ENCODE measurements around the gene DNM3.

The DNM3 gene

GRCh38 chr1:172269644-172270043, 428.3 kb downstream of the DNM3 start:
- Histone ChIP-seq H3K36me3 (ENCODE audit: control insufficient read depth in 1 of 2, insufficient read depth in 2 of 2, low read length in 2 of 2) (no peaks in the 10 kb centered on the region), H3K4me3 (ENCODE audit: low read depth in 1 of 2, low read length in 2 of 2) (no peak overlapping the region), H3K9me3 (ENCODE audit: control insufficient read depth in 1 of 2, low read length in 2 of 2) (no peaks in the 10 kb centered on the region), H3K27me3 (ENCODE audit: control insufficient read depth in 1 of 2, insufficient read depth in 2 of 2, low read length in 2 of 2) (no peaks in the 10 kb centered on the region), H3K4me1 (ENCODE audit: control insufficient read depth in 1 of 2, insufficient read depth in 2 of 2, low read length in 2 of 2) (no peaks in the 10 kb centered on the region), H3K27ac (ENCODE audit: low read depth, low read length) (no peak overlapping the region), H3K9ac (ENCODE audit: low read depth in 1 of 2, low read length in 2 of 2) (no peak overlapping the region)

- H3K4me1 ChIP-seq (ENCODE audit: control insufficient read depth in 1 of 2, insufficient read depth in 2 of 2, low read length in 2 of 2): no peaks in the 10 kb centered on the region
- H3K9ac ChIP-seq (ENCODE audit: low read depth in 1 of 2, low read length in 2 of 2): no peak overlapping the region
- no peaks in the 10 kb centered on the region for H3K9me3 ChIP-seq (ENCODE audit: control insufficient read depth in 1 of 2, low read length in 2 of 2)
- H3K27ac ChIP-seq (ENCODE audit: low read depth, low read length): no peak overlapping the region
- no peaks in the 10 kb centered on the region for H3K27me3 ChIP-seq (ENCODE audit: control insufficient read depth in 1 of 2, insufficient read depth in 2 of 2, low read length in 2 of 2)
- H3K4me3 ChIP-seq (ENCODE audit: low read depth in 1 of 2, low read length in 2 of 2): no peak overlapping the region
- H3K36me3 ChIP-seq (ENCODE audit: control insufficient read depth in 1 of 2, insufficient read depth in 2 of 2, low read length in 2 of 2): no peaks in the 10 kb centered on the region
Observed at GRCh38 chr1:172270605-172271004, 429.3 kb downstream of the DNM3 start.

- H3K27ac ChIP-seq (ENCODE audit: low read depth, low read length): no peak overlapping the region
- no peak overlapping the region for H3K4me3 ChIP-seq (ENCODE audit: low read depth in 1 of 2, low read length in 2 of 2)
- H3K4me1 ChIP-seq (ENCODE audit: control insufficient read depth in 1 of 2, insufficient read depth in 2 of 2, low read length in 2 of 2): no peaks in the 10 kb centered on the region
- no peak overlapping the region for H3K9ac ChIP-seq (ENCODE audit: low read depth in 1 of 2, low read length in 2 of 2)
- H3K9me3 ChIP-seq (ENCODE audit: control insufficient read depth in 1 of 2, low read length in 2 of 2): no peaks in the 10 kb centered on the region
- H3K36me3 ChIP-seq (ENCODE audit: control insufficient read depth in 1 of 2, insufficient read depth in 2 of 2, low read length in 2 of 2): no peaks in the 10 kb centered on the region
- no peaks in the 10 kb centered on the region for H3K27me3 ChIP-seq (ENCODE audit: control insufficient read depth in 1 of 2, insufficient read depth in 2 of 2, low read length in 2 of 2)
Observed at GRCh38 chr1:172272087-172272486, 430.8 kb downstream of the DNM3 start.

- H3K27me3 ChIP-seq (ENCODE audit: control insufficient read depth in 1 of 2, insufficient read depth in 2 of 2, low read length in 2 of 2): no peaks in the 10 kb centered on the region
- H3K27ac ChIP-seq (ENCODE audit: low read depth, low read length): no peak overlapping the region
- no peaks in the 10 kb centered on the region for H3K9me3 ChIP-seq (ENCODE audit: control insufficient read depth in 1 of 2, low read length in 2 of 2)
- no peak overlapping the region for H3K9ac ChIP-seq (ENCODE audit: low read depth in 1 of 2, low read length in 2 of 2)
- H3K4me3 ChIP-seq (ENCODE audit: low read depth in 1 of 2, low read length in 2 of 2): no peak overlapping the region
- no peaks in the 10 kb centered on the region for H3K36me3 ChIP-seq (ENCODE audit: control insufficient read depth in 1 of 2, insufficient read depth in 2 of 2, low read length in 2 of 2)
- no peaks in the 10 kb centered on the region for H3K4me1 ChIP-seq (ENCODE audit: control insufficient read depth in 1 of 2, insufficient read depth in 2 of 2, low read length in 2 of 2)
Observed at GRCh38 chr1:172273647-172274396, 432.5 kb downstream of the DNM3 start.

GRCh38 chr1:172275478-172275877, 434.2 kb downstream of the DNM3 start:
- no peak overlapping the region for H3K9ac ChIP-seq (ENCODE audit: low read depth in 1 of 2, low read length in 2 of 2)
- H3K27ac ChIP-seq (ENCODE audit: low read depth, low read length): no peak overlapping the region
- no peaks in the 10 kb centered on the region for H3K9me3 ChIP-seq (ENCODE audit: control insufficient read depth in 1 of 2, low read length in 2 of 2)
- H3K36me3 ChIP-seq (ENCODE audit: control insufficient read depth in 1 of 2, insufficient read depth in 2 of 2, low read length in 2 of 2): no peaks in the 10 kb centered on the region
- no peaks in the 10 kb centered on the region for H3K27me3 ChIP-seq (ENCODE audit: control insufficient read depth in 1 of 2, insufficient read depth in 2 of 2, low read length in 2 of 2)
- no peak overlapping the region for H3K4me3 ChIP-seq (ENCODE audit: low read depth in 1 of 2, low read length in 2 of 2)
- no peaks in the 10 kb centered on the region for H3K4me1 ChIP-seq (ENCODE audit: control insufficient read depth in 1 of 2, insufficient read depth in 2 of 2, low read length in 2 of 2)

- Histone ChIP-seq H3K9me3 (ENCODE audit: control insufficient read depth in 1 of 2, low read length in 2 of 2) (no peaks in the 10 kb centered on the region), H3K4me3 (ENCODE audit: low read depth in 1 of 2, low read length in 2 of 2) (no peak overlapping the region), H3K9ac (ENCODE audit: low read depth in 1 of 2, low read length in 2 of 2) (no peak overlapping the region)
Observed at GRCh38 chr1:172276120-172276818, 435.0 kb downstream of the DNM3 start.

GRCh38 chr1:172277275-172277674, 436.0 kb downstream of the DNM3 start:
- no peak overlapping the region for H3K4me3 ChIP-seq (ENCODE audit: low read depth in 1 of 2, low read length in 2 of 2)
- no peaks in the 10 kb centered on the region for H3K36me3 ChIP-seq (ENCODE audit: control insufficient read depth in 1 of 2, insufficient read depth in 2 of 2, low read length in 2 of 2)
- H3K27ac ChIP-seq (ENCODE audit: low read depth, low read length): no peak overlapping the region
- H3K4me1 ChIP-seq (ENCODE audit: control insufficient read depth in 1 of 2, insufficient read depth in 2 of 2, low read length in 2 of 2): no peaks in the 10 kb centered on the region
- H3K9ac ChIP-seq (ENCODE audit: low read depth in 1 of 2, low read length in 2 of 2): no peak overlapping the region
- no peaks in the 10 kb centered on the region for H3K9me3 ChIP-seq (ENCODE audit: control insufficient read depth in 1 of 2, low read length in 2 of 2)
- no peaks in the 10 kb centered on the region for H3K27me3 ChIP-seq (ENCODE audit: control insufficient read depth in 1 of 2, insufficient read depth in 2 of 2, low read length in 2 of 2)

More at GRCh38 chr1:172276120-172276818, 435.0 kb downstream of the DNM3 start:
- Histone ChIP-seq H3K36me3 (ENCODE audit: control insufficient read depth in 1 of 2, insufficient read depth in 2 of 2, low read length in 2 of 2) (no peaks in the 10 kb centered on the region), H3K4me1 (ENCODE audit: control insufficient read depth in 1 of 2, insufficient read depth in 2 of 2, low read length in 2 of 2) (no peaks in the 10 kb centered on the region), H3K27me3 (ENCODE audit: control insufficient read depth in 1 of 2, insufficient read depth in 2 of 2, low read length in 2 of 2) (no peaks in the 10 kb centered on the region), H3K27ac (ENCODE audit: low read depth, low read length) (no peak overlapping the region)

- Histone ChIP-seq H3K27ac (ENCODE audit: low read depth, low read length) (no peak overlapping the region), H3K4me1 (ENCODE audit: control insufficient read depth in 1 of 2, insufficient read depth in 2 of 2, low read length in 2 of 2) (no peaks in the 10 kb centered on the region), H3K4me3 (ENCODE audit: low read depth in 1 of 2, low read length in 2 of 2) (no peak overlapping the region), H3K9me3 (ENCODE audit: control insufficient read depth in 1 of 2, low read length in 2 of 2) (no peaks in the 10 kb centered on the region), H3K9ac (ENCODE audit: low read depth in 1 of 2, low read length in 2 of 2) (no peak overlapping the region), H3K27me3 (ENCODE audit: control insufficient read depth in 1 of 2, insufficient read depth in 2 of 2, low read length in 2 of 2) (no peaks in the 10 kb centered on the region), H3K36me3 (ENCODE audit: control insufficient read depth in 1 of 2, insufficient read depth in 2 of 2, low read length in 2 of 2) (no peaks in the 10 kb centered on the region)
Observed at GRCh38 chr1:172277989-172278388, 436.7 kb downstream of the DNM3 start.

- Histone ChIP-seq H3K27ac (ENCODE audit: low read depth, low read length) (no peak overlapping the region), H3K9ac (ENCODE audit: low read depth in 1 of 2, low read length in 2 of 2) (no peak overlapping the region), H3K4me3 (ENCODE audit: low read depth in 1 of 2, low read length in 2 of 2) (no peak overlapping the region), H3K27me3 (ENCODE audit: control insufficient read depth in 1 of 2, insufficient read depth in 2 of 2, low read length in 2 of 2) (no peaks in the 10 kb centered on the region), H3K36me3 (ENCODE audit: control insufficient read depth in 1 of 2, insufficient read depth in 2 of 2, low read length in 2 of 2) (no peaks in the 10 kb centered on the region), H3K4me1 (ENCODE audit: control insufficient read depth in 1 of 2, insufficient read depth in 2 of 2, low read length in 2 of 2) (no peaks in the 10 kb centered on the region), H3K9me3 (ENCODE audit: control insufficient read depth in 1 of 2, low read length in 2 of 2) (no peaks in the 10 kb centered on the region)
Observed at GRCh38 chr1:172278478-172278877, 437.2 kb downstream of the DNM3 start.

- Histone ChIP-seq H3K36me3 (ENCODE audit: control insufficient read depth in 1 of 2, insufficient read depth in 2 of 2, low read length in 2 of 2) (no peaks in the 10 kb centered on the region), H3K9me3 (ENCODE audit: control insufficient read depth in 1 of 2, low read length in 2 of 2) (no peaks in the 10 kb centered on the region), H3K4me1 (ENCODE audit: control insufficient read depth in 1 of 2, insufficient read depth in 2 of 2, low read length in 2 of 2) (no peaks in the 10 kb centered on the region), H3K4me3 (ENCODE audit: low read depth in 1 of 2, low read length in 2 of 2) (no peak overlapping the region), H3K27ac (ENCODE audit: low read depth, low read length) (no peak overlapping the region), H3K27me3 (ENCODE audit: control insufficient read depth in 1 of 2, insufficient read depth in 2 of 2, low read length in 2 of 2) (no peaks in the 10 kb centered on the region), H3K9ac (ENCODE audit: low read depth in 1 of 2, low read length in 2 of 2) (no peak overlapping the region)
Observed at GRCh38 chr1:172279939-172280636, 438.8 kb downstream of the DNM3 start.
